Pancreas (tissue), 10 donors: ENCODE results near the gene ATP8B4. TPM values are rescaled to one million over a fixed set of nuclear protein-coding genes. Genes with fewer than 3 reads are reported as not detected.
"Not testable (repeated sequence)": the region's sequence is repeated elsewhere in the genome, so short reads cannot be mapped to it uniquely, and the experiment has no call there.

Experiments used
- ATAC-seq, 4 donors: fragments of 200-7000 bp; cut with Tn5 transposase; one replicate each; pipeline versions ENCODE4 v1.8.0 to v1.9.1; 2020; ENCODE audit warnings: mild to moderate bottlenecking in 4 of 4, moderate library complexity in 4 of 4
- DNase-seq, 6 donors: peaks; one replicate each; pipeline ENCODE4 v3.0.0-alpha.2; 2020
- FAIRE-seq: peaks from 2 replicates; lab custom pipeline; 2012; peaks lifted over from hg19 to GRCh38; lab: Jason Lieb, UNC
- H3K27ac ChIP-seq, 4 donors: fragments of 200-600 bp; sonication (generic); 1 replicate in 3 of 4; 2 replicates in 1 of 4; pipeline versions ENCODE4 v1.5.0 to v1.8.0; 2020
- H3K27me3 ChIP-seq, 4 donors: fragments of 200-600 bp; one replicate each; pipeline ENCODE4 v1.8.0; 2021
- H3K36me3 ChIP-seq, 3 donors: fragments of 200-600 bp; sonication (generic) in 1 of 3; one replicate each; pipeline versions ENCODE4 v1.5.0 to v1.8.0; 2020 to 2021
- H3K4me1 ChIP-seq, 3 donors: fragments of 200-600 bp; one replicate each; pipeline ENCODE4 v1.8.0; 2021
- H3K4me3 ChIP-seq, 4 donors: fragments of 200-600 bp; sonication (generic) in 2 of 4; one replicate each; pipeline versions ENCODE4 v1.5.0 to v1.8.0; 2020 to 2021
- H3K9me3 ChIP-seq, 4 donors: fragments of 200-600 bp; one replicate each; pipeline ENCODE4 v1.8.0; 2021
- WGBS, 2 donors: extraction: QIAGEN DNeasy Blood & Tissue Kit; methylation state at CpG; one replicate each; pipeline ENCODE4 v1.1.7; 2013; 5-methylcytosine and 5-hydroxymethylcytosine counted together
- intact Hi-C, 3 donors: fragments of 100-400 bp; cut with DNase I; formaldehyde crosslinking; loops; one replicate each; pipeline versions ENCODE4 v1.11.1 to v1.14.2; 2022
- polyA plus RNA-seq, 2 donors: library from polyadenylated mRNA; stranded (reverse); fragments of 200-250 nt; gene quantifications; one replicate each; pipeline ENCODE4 v1.2.3, GENCODE V29; 2013
- total RNA-seq, 6 donors: library from RNA; stranded (reverse); fragmentation: NEBNext Ultra II Directional in 4 of 6; extraction: Animal tissue kit (Norgen Biotek cat#: 25700) in 4 of 6; gene quantifications; one replicate each; pipeline versions ENCODE4 v1.2.1 to v1.2.4, GENCODE V29; 2021 to 2023
- TF ChIP-seq, protein P1 (sequence below), 4 donors: fragments of 200-600 bp; sonication (generic) in 3 of 4; IDR thresholded peaks; one replicate each; pipeline versions ENCODE4 v1.5.0 to v1.8.0; 2021; ENCODE audit warnings: antibody characterized with exemption in 4 of 4
- donor health status: healthy with polysubstance abuse.
- donor health status: DM: no; HTN: no; CAD: no; lungs with moderate emphysema.
- donor health status: DM: no; HTN: no; CAD: no.
- donor health status: control.
- donor health status: control.
- donor health status: Bipolar disorder and iron deficiency.
- donor health status: DM: yes; HTN: yes; CAD: no.
- donor health status: DM: no; HTN: no; CAD: no.
- donor health status: DM: no; HTN: no; CAD: no.
- donor health status: DM: yes; HTN: yes; CAD: no.

The ATP8B4 gene
- total and polyA plus RNA-seq, 8 donors = 0.55 to 5.3 (median 0.97) TPM

DNA sequence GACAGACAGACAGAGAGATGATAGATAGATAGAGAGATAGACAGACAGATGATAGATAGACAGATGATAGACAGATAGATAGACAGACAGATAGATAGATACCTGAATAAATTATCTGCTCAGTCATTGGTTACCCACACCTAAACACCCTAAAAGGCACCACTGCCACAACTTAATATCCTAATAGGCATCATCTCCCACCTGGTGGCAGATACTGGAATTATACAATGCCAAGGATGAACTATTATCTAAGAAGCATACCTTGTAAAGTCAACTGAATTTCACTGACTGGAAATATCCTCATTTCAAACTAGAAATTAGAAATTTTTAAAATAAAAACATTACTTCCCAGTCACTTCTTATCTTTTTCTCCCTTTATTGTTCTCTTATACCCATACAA lies 19.4 kb upstream of the ATP8B4 start:
- no peak for ATAC-seq

DNA sequence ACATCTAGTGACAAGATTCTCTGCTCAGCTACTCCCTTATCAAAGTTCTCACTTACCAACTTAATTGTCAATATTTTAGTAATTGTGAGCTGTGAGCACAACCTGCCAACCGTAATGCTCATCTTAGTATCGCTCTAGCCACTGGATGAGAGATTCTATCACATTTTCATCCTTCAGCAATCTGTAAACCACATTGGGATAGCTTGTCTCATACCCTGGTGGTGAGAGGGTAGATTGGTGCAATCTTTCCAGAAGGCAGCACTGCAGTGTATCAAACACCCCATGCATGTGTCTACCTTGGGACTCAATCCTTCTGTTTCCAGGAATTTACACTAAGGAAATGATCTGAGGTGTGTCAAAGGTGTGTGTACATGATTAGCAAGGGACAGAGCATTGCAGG lies 18.9 kb upstream of the ATP8B4 start:
- intact Hi-C loops = no loop called here
- WGBS, 2 donors = 66 to 74% methylated on average over 2 of the region's 2 CpGs
- Histone ChIP-seq H3K9me3 (no peaks in the 10 kb centered on the region), H3K4me1 (no peaks in the 10 kb centered on the region), H3K4me3 (no peak overlapping the region), H3K27ac (no peak overlapping the region), H3K36me3 (no peaks in the 10 kb centered on the region), H3K27me3 (no peaks in the 10 kb centered on the region)
- TF ChIP-seq, protein P1, sequence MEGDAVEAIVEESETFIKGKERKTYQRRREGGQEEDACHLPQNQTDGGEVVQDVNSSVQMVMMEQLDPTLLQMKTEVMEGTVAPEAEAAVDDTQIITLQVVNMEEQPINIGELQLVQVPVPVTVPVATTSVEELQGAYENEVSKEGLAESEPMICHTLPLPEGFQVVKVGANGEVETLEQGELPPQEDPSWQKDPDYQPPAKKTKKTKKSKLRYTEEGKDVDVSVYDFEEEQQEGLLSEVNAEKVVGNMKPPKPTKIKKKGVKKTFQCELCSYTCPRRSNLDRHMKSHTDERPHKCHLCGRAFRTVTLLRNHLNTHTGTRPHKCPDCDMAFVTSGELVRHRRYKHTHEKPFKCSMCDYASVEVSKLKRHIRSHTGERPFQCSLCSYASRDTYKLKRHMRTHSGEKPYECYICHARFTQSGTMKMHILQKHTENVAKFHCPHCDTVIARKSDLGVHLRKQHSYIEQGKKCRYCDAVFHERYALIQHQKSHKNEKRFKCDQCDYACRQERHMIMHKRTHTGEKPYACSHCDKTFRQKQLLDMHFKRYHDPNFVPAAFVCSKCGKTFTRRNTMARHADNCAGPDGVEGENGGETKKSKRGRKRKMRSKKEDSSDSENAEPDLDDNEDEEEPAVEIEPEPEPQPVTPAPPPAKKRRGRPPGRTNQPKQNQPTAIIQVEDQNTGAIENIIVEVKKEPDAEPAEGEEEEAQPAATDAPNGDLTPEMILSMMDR (IDR thresholded peaks at IDR 0.05) = no peak
- ATAC-seq (no peak), DNase-seq (no peak), FAIRE-seq (no peak)

More for the DNA sequence above, 19.4 kb upstream of the ATP8B4 start:
- Histone ChIP-seq H3K4me3 (no peak overlapping the region), H3K36me3 (no peaks in the 10 kb centered on the region), H3K27ac (no peak overlapping the region), H3K4me1 (no peaks in the 10 kb centered on the region), H3K27me3 (no peaks in the 10 kb centered on the region), H3K9me3 (no peaks in the 10 kb centered on the region)
- DNase-seq (no peak), FAIRE-seq (no peak)
- TF ChIP-seq, protein P1 (IDR thresholded peaks at IDR 0.05) = no peak
- intact Hi-C loops = no loop called here

DNA sequence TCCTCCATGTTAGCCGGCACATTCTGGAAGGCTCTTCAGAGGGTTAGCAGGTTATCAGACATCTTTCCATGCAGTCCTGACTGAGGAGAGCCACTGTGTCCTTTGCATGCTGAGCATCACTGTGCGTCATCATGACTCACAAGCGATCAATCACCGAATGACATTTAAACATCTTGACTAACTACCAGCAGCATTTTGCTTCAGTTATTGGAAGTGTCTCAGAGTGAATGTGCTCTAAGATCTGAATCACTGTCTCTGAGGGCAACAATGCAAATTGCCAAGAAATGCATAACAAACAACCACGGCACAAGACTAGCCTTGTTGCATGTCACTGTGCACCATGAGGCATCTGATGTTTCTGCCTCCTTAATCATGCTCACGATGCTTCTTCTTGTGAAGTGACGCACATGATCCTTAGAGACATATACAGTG lies 18.3 kb upstream of the ATP8B4 start:
- no peaks in the 10 kb centered on the region for H3K27me3 ChIP-seq
- no peak overlapping the region for H3K27ac ChIP-seq
- TF ChIP-seq, protein P1 (IDR thresholded peaks at IDR 0.05) = no peak
- WGBS, 2 donors = 83 to 85% methylated on average over 7 of the region's 7 CpGs
- DNase-seq (no peak), ATAC-seq (no peak), FAIRE-seq (no peak)
- H3K9me3 ChIP-seq = no peaks in the 10 kb centered on the region
- H3K4me3 ChIP-seq = no peak overlapping the region
- intact Hi-C loops = no loop called here
- H3K36me3 ChIP-seq = no peaks in the 10 kb centered on the region
- no peaks in the 10 kb centered on the region for H3K4me1 ChIP-seq

DNA sequence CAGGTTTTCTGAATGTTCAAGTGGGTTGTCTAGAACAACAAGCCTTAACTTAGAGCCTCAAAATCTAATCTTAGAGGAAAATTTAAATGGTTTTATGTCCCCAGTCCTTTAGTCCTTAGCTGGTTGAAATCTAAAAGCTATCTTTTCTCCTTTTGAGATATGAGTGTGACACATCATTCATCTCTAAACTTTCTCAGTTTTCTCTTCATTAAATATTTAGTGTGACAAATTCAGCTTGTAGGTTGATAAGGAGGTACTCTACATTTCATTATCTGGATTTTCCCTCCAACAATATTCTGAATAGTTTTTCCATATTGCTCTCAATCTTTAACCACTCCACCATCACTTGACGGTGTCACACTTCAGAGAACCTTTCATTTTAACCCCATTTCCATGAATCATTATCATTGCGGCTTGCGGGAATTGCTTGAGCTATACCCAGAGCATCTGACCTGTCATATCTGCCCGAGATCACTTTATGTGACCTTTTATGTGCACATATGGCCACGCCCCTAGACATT lies 16.1 kb upstream of the ATP8B4 start:
- no peak for FAIRE-seq
- no peaks in the 10 kb centered on the region for H3K9me3 ChIP-seq
- ATAC-seq = no peak
- no peak for DNase-seq
- no peaks in the 10 kb centered on the region for H3K27me3 ChIP-seq
- intact Hi-C loops = no loop called here
- H3K4me1 ChIP-seq = no peaks in the 10 kb centered on the region
- no peak overlapping the region for H3K27ac ChIP-seq
- no peak overlapping the region for H3K4me3 ChIP-seq
- 58 to 65% methylated on average over 5 of the region's 5 CpGs for WGBS, 2 donors
- TF ChIP-seq, protein P1 (IDR thresholded peaks at IDR 0.05) = no peak
- no peaks in the 10 kb centered on the region for H3K36me3 ChIP-seq

DNA sequence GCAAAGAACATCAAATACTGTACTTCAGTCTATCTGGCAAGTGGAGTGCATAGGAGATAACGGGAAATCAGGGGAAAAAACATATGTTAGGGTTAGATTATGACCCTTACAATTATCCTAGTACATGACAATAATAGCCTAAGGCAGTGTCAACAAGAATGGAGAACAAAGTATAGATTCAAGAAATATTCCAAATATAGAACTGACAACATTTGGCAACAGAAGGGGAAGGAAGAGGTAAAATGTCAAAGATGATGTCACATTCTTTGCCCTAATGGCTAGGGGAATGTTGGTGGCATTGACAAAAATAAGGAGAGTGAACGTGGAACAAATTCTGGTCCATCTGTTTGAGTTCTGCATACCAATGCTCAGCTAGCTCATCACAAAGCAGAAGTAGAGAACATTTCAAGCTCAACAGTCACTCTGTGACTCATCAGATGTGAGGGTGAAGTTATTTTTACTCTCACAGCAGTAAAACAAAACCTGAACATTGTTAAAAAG lies 15.5 kb upstream of the ATP8B4 start:
- Histone ChIP-seq H3K9me3 (no peaks in the 10 kb centered on the region), H3K27me3 (no peaks in the 10 kb centered on the region), H3K4me3 (no peak overlapping the region), H3K27ac (no peak overlapping the region), H3K36me3 (no peaks in the 10 kb centered on the region), H3K4me1 (no peaks in the 10 kb centered on the region)
- no peak for DNase-seq
- ATAC-seq = peak in 2 of 4 donors; percentile 51 to 74
- no peak for FAIRE-seq
- TF ChIP-seq, protein P1 (IDR thresholded peaks at IDR 0.05) = no peak
- intact Hi-C loops = no loop called here
- WGBS, 2 donors = 16 to 33% methylated on average over 2 of the region's 2 CpGs

DNA sequence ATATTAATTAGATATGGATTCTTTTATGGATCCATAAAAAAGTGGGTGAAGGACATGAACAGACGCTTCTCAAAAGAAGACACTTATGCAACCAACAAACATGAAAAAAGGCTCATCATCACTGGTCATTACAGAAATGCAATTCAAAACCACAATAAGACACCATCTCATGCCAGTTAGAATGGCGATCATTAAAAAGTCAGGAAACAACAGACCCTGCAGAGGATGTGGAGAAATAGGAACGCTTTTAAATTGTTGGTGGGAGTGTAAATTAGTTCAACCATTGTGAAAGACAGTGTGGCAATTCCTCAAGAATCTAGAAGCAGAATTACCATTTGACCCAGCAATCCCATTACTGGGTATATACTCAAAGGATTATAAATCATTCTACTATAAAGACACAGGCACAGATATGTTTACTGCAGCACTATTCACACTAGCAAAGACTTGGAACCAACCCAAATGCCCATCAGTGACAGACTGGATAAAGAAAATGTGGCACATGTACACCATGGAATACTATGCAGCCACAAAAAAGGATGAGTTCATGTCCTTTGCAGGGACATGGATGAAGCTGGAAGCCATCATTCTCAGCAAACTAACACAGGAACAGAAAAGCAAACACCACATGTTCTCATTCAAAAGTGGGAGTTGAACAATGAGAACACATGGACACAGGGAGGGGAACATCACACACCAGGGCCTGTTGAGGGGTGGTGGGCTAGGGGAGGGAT lies 13.4 kb upstream of the ATP8B4 start:
- intact Hi-C loops, H3K27ac ChIP-seq, H3K36me3 ChIP-seq, H3K9me3 ChIP-seq, ATAC-seq, DNase-seq, H3K4me1 ChIP-seq, H3K27me3 ChIP-seq, H3K4me3 ChIP-seq, FAIRE-seq: not testable (repeated sequence)
- WGBS, 2 donors = 76 to 87% methylated on average over 3 of the region's 3 CpGs
